GM23248 (cell line): Measurements from ENCODE around the gene DDX11. TPM values are rescaled to one million over a fixed set of nuclear protein-coding genes. Genes with fewer than 3 reads are reported as not detected.
"Not testable (repeated sequence)": the region's sequence is repeated elsewhere in the genome, so short reads cannot be mapped to it uniquely, and the experiment has no call there.

ENCODE experiments used
- DNase-seq: peaks from one replicate; pipeline ENCODE4 v3.0.0-alpha.2; 2015
- H2AFZ ChIP-seq: fragments of 200-600 bp; sonication (generic); 2 replicates; pipeline ENCODE4 v1.6.1; 2016; ENCODE audit warnings: antibody characterized with exemption
- H3F3A ChIP-seq: fragments of 200-600 bp; sonication (generic); 2 replicates; pipeline ENCODE4 v1.6.1; 2016; ENCODE audit warnings: mild to moderate bottlenecking, antibody characterized with exemption, mixed run types; ENCODE audit not compliant: insufficient read depth
- H3K27ac ChIP-seq: fragments of 200-600 bp; sonication (generic); 2 replicates; pipeline ENCODE4 v1.5.1; 2016; ENCODE audit warnings: mild to moderate bottlenecking
- H3K27me3 ChIP-seq: fragments of 200-600 bp; sonication (generic); replicated peaks from 2 replicates; pipeline ENCODE4 v1.6.1; 2016; ENCODE audit warnings: mild to moderate bottlenecking; ENCODE audit not compliant: insufficient read depth
- H3K36me3 ChIP-seq: fragments of 200-600 bp; sonication (generic); 2 replicates; pipeline ENCODE4 v1.6.1; 2016; ENCODE audit warnings: low read depth, mild to moderate bottlenecking
- H3K4me1 ChIP-seq: fragments of 200-600 bp; sonication (generic); 2 replicates; pipeline ENCODE4 v1.6.1; 2016; ENCODE audit warnings: mild to moderate bottlenecking; ENCODE audit not compliant: insufficient read depth
- H3K4me2 ChIP-seq: fragments of 200-600 bp; sonication (generic); one replicate; pipeline ENCODE4 v1.6.1; 2016; ENCODE audit warnings: mild to moderate bottlenecking; ENCODE audit not compliant: unreplicated experiment
- H3K4me3 ChIP-seq: fragments of 200-600 bp; sonication (generic); 2 replicates; pipeline ENCODE4 v1.5.1; 2016; ENCODE audit warnings: mild to moderate bottlenecking
- H3K79me2 ChIP-seq: fragments of 200-600 bp; sonication (generic); 2 replicates; pipeline ENCODE4 v1.6.1; 2016; ENCODE audit warnings: mild to moderate bottlenecking; ENCODE audit not compliant: insufficient read depth
- H3K9ac ChIP-seq: fragments of 200-600 bp; sonication (generic); 2 replicates; pipeline ENCODE4 v1.6.1; 2016; ENCODE audit warnings: mild to moderate bottlenecking
- H3K9me2 ChIP-seq: fragments of 200-600 bp; sonication (generic); 2 replicates; pipeline ENCODE4 v1.6.1; 2016; ENCODE audit warnings: mixed run types, mild to moderate bottlenecking, moderate library complexity; ENCODE audit not compliant: insufficient read depth
- H3K9me3 ChIP-seq: fragments of 200-600 bp; sonication (generic); one replicate; pipeline ENCODE4 v1.6.1; 2017; ENCODE audit warnings: low read depth
- H4K20me1 ChIP-seq: fragments of 200-600 bp; sonication (generic); 2 replicates; pipeline ENCODE4 v1.6.0; 2016; ENCODE audit not compliant: insufficient read depth
- EZH2 ChIP-seq: fragments of 200-600 bp; sonication (generic); IDR thresholded peaks from 2 replicates; pipeline ENCODE4 v1.6.1; 2018; ENCODE audit warnings: antibody characterized with exemption, mild to moderate bottlenecking; ENCODE audit not compliant: insufficient read depth, poor library complexity, severe bottlenecking
- EZH2phosphoT487 ChIP-seq: fragments of 200-600 bp; sonication (generic); IDR thresholded peaks from 2 replicates; pipeline ENCODE4 v1.6.1; 2018; ENCODE audit warnings: antibody characterized with exemption, moderate library complexity, mild to moderate bottlenecking, low read depth; ENCODE audit not compliant: insufficient read depth
- WGBS, 2 experiments: methylation state at CpG; one replicate each; pipeline ENCODE4 v1.1.6; 2015 to 2017; ENCODE audit warnings: low lambda C conversion rate in 2 of 2, low coverage in 1 of 2; ENCODE audit errors: missing lambda C conversion rate in 2 of 2; 5-methylcytosine and 5-hydroxymethylcytosine counted together
- in situ Hi-C: fragments of 300-500 bp; cut with MboI; formaldehyde crosslinking; loops from 2 replicates; pipeline ENCODE4 v1.15.0; 2020
- polyA plus RNA-seq: library from polyadenylated mRNA; unstranded; fragments of >200 nt; fragmentation: Nextera tagmentation; extraction: Ambion mirVana; gene quantifications from 2 replicates; pipeline ENCODE4 v1.2.1, GENCODE V29; 2016
- total RNA-seq: library from RNA; depleted of rRNA; stranded (reverse); fragments of >200 nt; shearing (Covaris generic); gene quantifications from 2 replicates; pipeline ENCODE4 v1.2.3, GENCODE V29; 2014

The DDX11 gene
- total and polyA plus RNA-seq, 2 experiments from 2014 or later = 5.0 to 6.1 TPM

DNA sequence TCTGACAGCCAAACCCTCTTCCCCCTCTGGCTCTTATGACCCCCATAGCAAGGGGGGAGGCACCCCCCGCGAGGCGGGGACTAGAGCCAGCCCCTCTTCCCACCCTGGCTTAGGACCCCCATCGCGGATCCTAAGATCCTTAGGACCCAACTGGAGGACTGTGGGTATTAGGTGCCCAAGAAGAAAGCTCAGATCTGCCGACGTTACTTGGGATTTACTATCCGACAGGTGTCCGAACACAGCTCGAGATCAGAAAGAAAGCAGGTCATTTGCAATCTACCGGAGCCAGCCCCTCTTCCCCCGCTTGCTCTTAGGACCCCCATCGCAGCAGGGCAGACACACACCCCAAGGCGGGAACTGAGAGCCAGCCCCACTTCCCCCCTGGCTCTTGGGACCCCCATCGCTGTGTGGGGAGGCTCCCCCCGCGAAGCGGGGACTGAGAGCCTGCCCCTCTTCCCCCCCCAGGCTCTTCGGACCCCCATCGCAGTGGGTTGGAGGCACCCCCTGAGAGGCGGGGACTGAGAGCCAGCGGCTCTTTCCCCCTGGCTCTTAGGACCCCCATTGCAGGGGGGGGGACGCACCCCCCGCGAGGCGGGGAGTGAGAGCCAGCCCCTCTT is 46.8 kb downstream of the DDX11 start:
- no peak overlapping the region for H3K27ac ChIP-seq
- peaks cover 7% of the 10 kb centered on the region; the same call in 1 of the 2 replicates for H3K27me3 ChIP-seq
- no peak for DNase-seq
- H3K9ac ChIP-seq = no peak overlapping the region
- no peak overlapping the region for H3K4me2 ChIP-seq
- H3F3A ChIP-seq = no peaks in the 10 kb centered on the region
- no peaks in the 10 kb centered on the region for H3K9me2 ChIP-seq
- in situ Hi-C loops = no loop called here
- H3K4me1 ChIP-seq = no peaks in the 10 kb centered on the region
- no peak for TF ChIP-seq EZH2phosphoT487
- no peak for TF ChIP-seq EZH2
- H3K4me3 ChIP-seq = no peak overlapping the region
- no peaks in the 10 kb centered on the region for H3K79me2 ChIP-seq
- no peaks in the 10 kb centered on the region for H3K36me3 ChIP-seq
- 5% methylated on average over 11 to 23 of the region's 26 CpGs for WGBS, 2 experiments
- H3K9me3 ChIP-seq = no peaks in the 10 kb centered on the region
- H4K20me1 ChIP-seq = no peaks in the 10 kb centered on the region
- H2AFZ ChIP-seq = no peak overlapping the region

DNA sequence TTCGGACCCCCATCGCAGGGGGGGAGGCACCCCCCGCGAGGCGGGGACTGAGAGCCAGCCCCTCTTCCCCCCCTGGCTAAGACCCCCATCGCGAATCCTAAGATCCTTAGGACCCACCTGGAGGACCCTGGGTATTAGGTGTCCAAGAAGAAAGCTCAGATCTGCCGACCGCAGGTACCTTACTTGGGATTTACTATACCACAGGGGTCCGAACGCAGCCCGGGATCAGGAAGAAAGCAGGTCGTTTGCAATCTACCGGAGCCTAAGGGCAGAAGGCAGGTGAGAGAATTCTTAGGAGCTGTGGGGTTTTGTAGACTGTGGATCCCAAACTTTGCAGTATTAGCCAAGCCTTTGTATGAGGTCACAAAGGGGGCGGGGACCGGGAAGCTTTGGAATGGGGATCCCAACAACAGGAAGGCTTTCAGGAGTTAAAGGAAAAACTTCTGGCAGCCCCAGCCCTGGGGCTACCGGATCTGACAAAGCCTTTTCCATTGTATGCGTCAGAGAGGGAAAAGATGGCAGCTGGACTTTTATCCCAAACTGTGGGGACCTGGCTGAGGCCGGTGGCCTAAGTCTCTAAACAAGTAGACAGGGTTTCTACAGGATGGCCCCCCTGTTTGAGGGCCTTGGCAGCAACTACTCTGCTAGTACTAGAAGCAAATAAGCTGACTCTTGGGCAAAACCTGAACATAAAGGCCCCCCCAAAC is 47.5 kb downstream of the DDX11 start:
- H3F3A ChIP-seq, H4K20me1 ChIP-seq, H3K36me3 ChIP-seq, H3K4me1 ChIP-seq, H2AFZ ChIP-seq, H3K9me2 ChIP-seq, H3K4me3 ChIP-seq, H3K27ac ChIP-seq, H3K4me2 ChIP-seq, H3K9me3 ChIP-seq, H3K79me2 ChIP-seq, H3K27me3 ChIP-seq, H3K9ac ChIP-seq, DNase-seq, in situ Hi-C loops: not testable (repeated sequence)
- WGBS, 2 experiments = 24 to 26% methylated on average over 13 to 19 of the region's 19 CpGs

DNA sequence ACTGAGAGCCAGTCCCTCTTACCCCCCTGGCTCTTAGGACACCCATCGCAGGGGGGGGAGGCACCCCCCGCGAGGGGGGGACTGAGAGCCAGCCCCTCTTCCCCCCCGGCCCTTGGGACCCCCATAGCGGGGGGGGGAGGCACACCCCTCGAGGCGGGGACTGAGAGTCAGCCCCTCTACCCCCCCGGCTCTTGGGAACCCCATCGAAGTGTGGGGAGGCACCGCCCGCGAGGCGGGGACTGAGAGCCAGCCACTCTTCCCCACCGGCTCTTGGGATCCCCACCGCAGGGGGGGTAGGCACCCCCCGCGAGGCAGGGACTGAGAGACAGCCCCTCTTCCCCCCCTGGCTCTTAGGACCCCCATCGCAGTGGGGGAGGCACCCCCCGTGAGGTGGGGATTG is 48.8 kb downstream of the DDX11 start:
- H3K9me3 ChIP-seq = no peaks in the 10 kb centered on the region
- in situ Hi-C loops = no loop called here
- H3K9ac ChIP-seq = no peak overlapping the region
- H3K79me2 ChIP-seq = no peaks in the 10 kb centered on the region
- no peak overlapping the region for H3K27ac ChIP-seq
- 72% methylated on average over 13 of the region's 19 CpGs; no CpG with 5 or more reads in 1 of the 2 experiments for WGBS, 2 experiments
- H4K20me1 ChIP-seq = no peaks in the 10 kb centered on the region
- no peak for DNase-seq
- no peak overlapping the region for H3K4me2 ChIP-seq
- H2AFZ ChIP-seq = no peak overlapping the region
- no peaks in the 10 kb centered on the region for H3K36me3 ChIP-seq
- H3F3A ChIP-seq = no peaks in the 10 kb centered on the region
- H3K4me3 ChIP-seq = no peak overlapping the region
- H3K9me2 ChIP-seq = no peaks in the 10 kb centered on the region
- H3K27me3 ChIP-seq = peaks cover 7% of the 10 kb centered on the region; the same call in 1 of the 2 replicates
- TF ChIP-seq EZH2phosphoT487 (no peak), EZH2 (no peak)
- H3K4me1 ChIP-seq = no peaks in the 10 kb centered on the region

DNA sequence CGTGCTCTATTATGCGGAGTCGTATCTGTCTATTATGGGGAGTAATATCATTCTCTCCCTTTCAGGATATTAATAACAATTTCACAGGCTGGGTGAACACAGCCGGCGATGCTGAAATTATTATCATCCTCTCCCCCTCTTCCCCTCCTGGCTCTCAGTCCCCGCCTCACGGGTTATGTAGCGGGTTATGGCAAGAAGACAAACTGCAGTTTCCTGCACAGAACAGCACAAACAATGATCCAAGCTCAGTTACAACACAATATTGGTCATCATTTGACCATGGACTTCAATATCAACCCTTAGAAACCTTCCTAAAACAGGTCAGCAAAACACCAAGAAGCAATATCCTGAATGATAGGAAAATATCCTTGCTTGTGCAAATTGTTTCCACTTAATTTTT is 50.5 kb downstream of the DDX11 start:
- H3K79me2 ChIP-seq, H3K4me1 ChIP-seq, H3K27me3 ChIP-seq, H3K9me3 ChIP-seq, H3K4me2 ChIP-seq, H3F3A ChIP-seq, H3K27ac ChIP-seq, H3K36me3 ChIP-seq, H2AFZ ChIP-seq, H3K9me2 ChIP-seq, H3K4me3 ChIP-seq, DNase-seq, H4K20me1 ChIP-seq, H3K9ac ChIP-seq, in situ Hi-C loops: not testable (repeated sequence)
- 52 to 59% methylated on average over 7 to 8 of the region's 8 CpGs for WGBS, 2 experiments

DNA sequence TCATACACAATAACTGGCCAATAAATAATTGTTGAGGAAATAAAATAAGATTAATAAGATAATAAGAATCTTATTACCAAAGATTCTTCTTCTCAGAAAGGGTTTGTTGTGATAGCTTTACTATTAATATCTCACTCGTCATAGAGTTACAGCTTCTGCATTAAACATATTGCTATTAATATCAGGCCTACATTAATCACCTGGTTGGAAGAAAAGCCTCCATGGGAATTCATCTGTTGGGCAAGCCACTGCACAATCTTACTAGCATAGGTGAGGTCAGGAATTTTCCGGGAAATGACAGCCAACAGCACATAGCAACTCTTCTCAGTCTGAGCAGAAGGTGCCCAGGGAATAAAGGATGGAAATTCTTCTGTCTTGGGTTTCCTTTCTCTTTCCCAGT is 51.5 kb downstream of the DDX11 start:
- H3K27ac ChIP-seq, H3K4me3 ChIP-seq, H4K20me1 ChIP-seq, H3K9me2 ChIP-seq, H3K9ac ChIP-seq, H3K4me2 ChIP-seq, H3K4me1 ChIP-seq, H3F3A ChIP-seq, in situ Hi-C loops, H2AFZ ChIP-seq, H3K9me3 ChIP-seq, H3K27me3 ChIP-seq, H3K36me3 ChIP-seq, H3K79me2 ChIP-seq, DNase-seq: not testable (repeated sequence)
- 69% methylated on average over 2 of the region's 2 CpGs for WGBS, 2 experiments

DNA sequence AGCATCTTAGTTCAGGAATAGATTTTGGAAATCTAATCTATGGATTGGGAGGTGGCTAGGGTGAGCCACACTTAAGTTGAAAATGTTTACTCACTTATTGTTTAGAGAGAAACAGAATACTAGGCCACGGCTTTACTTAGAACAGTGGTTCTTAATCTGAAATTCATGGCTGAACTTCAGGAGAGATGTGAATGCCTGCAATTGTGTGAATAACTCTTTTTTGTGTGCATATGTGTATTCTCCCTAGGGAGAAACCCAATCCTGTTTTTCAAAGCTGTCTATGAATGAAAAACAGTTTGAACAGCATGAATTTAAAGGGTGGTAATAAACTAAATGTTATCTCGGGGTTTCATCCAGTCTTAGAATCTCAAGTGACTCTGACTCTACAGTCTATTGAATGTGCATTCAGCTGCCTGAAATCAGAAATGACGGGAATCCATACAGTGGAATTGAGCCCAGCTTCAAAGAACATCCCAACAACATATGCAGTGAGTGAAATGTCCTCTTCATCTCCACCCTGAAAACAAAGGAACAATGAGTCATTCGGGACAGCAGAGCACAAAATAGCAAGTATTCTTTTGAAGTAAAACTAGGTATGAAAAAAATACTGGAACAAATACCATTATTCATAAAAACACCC is 53.7 kb downstream of the DDX11 start:
- H4K20me1 ChIP-seq, H3K9me3 ChIP-seq, in situ Hi-C loops, H3K27me3 ChIP-seq, H3K9me2 ChIP-seq, H3K9ac ChIP-seq, H3K79me2 ChIP-seq, H3K4me2 ChIP-seq, H3K4me1 ChIP-seq, H3K27ac ChIP-seq, DNase-seq, H3K36me3 ChIP-seq, H3K4me3 ChIP-seq, H3F3A ChIP-seq, H2AFZ ChIP-seq: not testable (repeated sequence)
- 38 to 72% methylated on average over 2 of the region's 4 CpGs for WGBS, 2 experiments

DNA sequence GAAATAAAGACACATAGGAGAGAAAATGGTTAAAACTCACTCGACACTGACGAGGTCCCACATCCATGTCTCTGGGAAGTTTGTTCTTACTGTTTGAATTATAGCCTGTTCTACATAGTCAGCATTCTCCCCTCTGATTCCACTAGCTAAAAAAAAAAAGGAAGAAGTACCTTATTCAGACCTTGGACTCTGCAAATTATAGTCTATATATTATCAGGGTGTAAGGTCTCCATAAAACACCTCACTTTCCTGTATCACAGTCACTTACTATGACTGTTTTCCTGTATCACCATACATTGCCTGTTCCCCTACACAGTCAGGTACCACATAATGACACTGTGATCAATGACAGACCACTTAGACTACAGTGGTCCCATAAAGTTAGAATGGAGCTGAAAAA is 62.9 kb downstream of the DDX11 start:
- H3F3A ChIP-seq, H3K9me3 ChIP-seq, H3K4me2 ChIP-seq, H3K9me2 ChIP-seq, H3K36me3 ChIP-seq, in situ Hi-C loops, H3K9ac ChIP-seq, H3K4me1 ChIP-seq, H3K27me3 ChIP-seq, H3K4me3 ChIP-seq, H3K27ac ChIP-seq, H3K79me2 ChIP-seq, DNase-seq, H4K20me1 ChIP-seq, H2AFZ ChIP-seq: not testable (repeated sequence)
- 18 to 22% methylated on average over 2 of the region's 2 CpGs for WGBS, 2 experiments
